HepG2 (cell line): Measurements from ENCODE around the gene CMC4. TPM values are rescaled to one million over a fixed set of nuclear protein-coding genes. Genes with fewer than 3 reads are reported as not detected.

Source experiments
- ATAC-seq: fragments of 200-7000 bp; cut with Tn5 transposase; 3 replicates; pipeline ENCODE4 v1.9.1; 2020; ENCODE audit warnings: mild to moderate bottlenecking, moderate library complexity
- BruUV-seq: library from RNA; stranded (reverse); fragments of 400-500 nt; replicated peaks from 2 replicates; lab custom pipeline; 2021; lab: Mats Ljungman, UMichigan
- CTCF ChIA-PET: fragments of 300-600 bp; formaldehyde crosslinking; extraction: SDS; loops from one replicate; lab custom pipeline; 2021; ENCODE audit warnings: low total read pairs, inconsistent platforms, low intra/inter-chr PET ratio; lab: Yijun Ruan, JAX
- POLR2A ChIA-PET: fragments of 350-600 bp; sonication (Branson Sonifier 250); formaldehyde crosslinking; loops from one replicate; lab custom pipeline; 2020; ENCODE audit warnings: antibody characterized with exemption, inconsistent platforms; lab: Yijun Ruan, JAX
- DNase-seq: peaks from one replicate; pipeline ENCODE4 v3.0.0-alpha.2; 2015; ENCODE audit warnings: low spot score
- FAIRE-seq: peaks from 3 replicates; lab custom pipeline; 2011; peaks lifted over from hg19 to GRCh38; lab: Jason Lieb, UNC
- H2AFZ ChIP-seq: one replicate; pipeline ENCODE4 v1.6.1; 2011; ENCODE audit warnings: low read length, inconsistent platforms
- H3K27ac ChIP-seq: fragments of 300-600 bp; 3 replicates; pipeline ENCODE4 v1.8.0; 2011; ENCODE audit warnings: mixed run types, mild to moderate bottlenecking, mixed read lengths, low read length, inconsistent platforms; ENCODE audit not compliant: insufficient read depth; ENCODE audit errors: extremely low read length
- H3K27me3 ChIP-seq, 2 experiments: fragments of 200-600 bp in 1 of 2; 2 replicates in 1 of 2; 3 replicates in 1 of 2; pipeline versions ENCODE4 v1.6.0 to v1.8.0; 2011; ENCODE audit warnings: low read length in 2 of 2, mild to moderate bottlenecking in 2 of 2, moderate library complexity in 2 of 2, inconsistent platforms in 1 of 2; ENCODE audit not compliant: insufficient read depth in 2 of 2, control insufficient read depth in 1 of 2
- H3K36me3 ChIP-seq, 2 experiments: fragments of 200-600 bp in 1 of 2; replicated peaks in 1 of 2; 2 replicates in 1 of 2; 3 replicates in 1 of 2; pipeline versions ENCODE4 v1.5.1 to v1.8.0; 2011; ENCODE audit warnings: low read length in 2 of 2, inconsistent platforms in 1 of 2; ENCODE audit not compliant: insufficient read depth in 2 of 2, control insufficient read depth in 1 of 2
- H3K4me1 ChIP-seq: 2 replicates; pipeline ENCODE4 v1.5.1; 2012; ENCODE audit warnings: low read length, inconsistent platforms; ENCODE audit not compliant: insufficient read depth
- H3K4me2 ChIP-seq: 2 replicates; pipeline ENCODE4 v1.6.0; 2011; ENCODE audit warnings: low read depth, low read length, inconsistent platforms
- H3K4me3 ChIP-seq, 3 experiments: fragments of 200-600 bp in 1 of 3; sonication (generic), shearing (Covaris generic) in 1 of 3; replicated peaks in 1 of 3; 2 replicates each; pipeline ENCODE4 v1.5.1; 2011 to 2016; ENCODE audit warnings: low read length in 3 of 3, inconsistent platforms in 2 of 3, low read depth in 2 of 3, mild to moderate bottlenecking in 2 of 3, control low read depth in 1 of 3, mixed read lengths in 1 of 3; ENCODE audit not compliant: insufficient read depth in 1 of 3
- H3K79me2 ChIP-seq: one replicate; pipeline ENCODE4 v1.6.1; 2011; ENCODE audit warnings: low read length, inconsistent platforms; ENCODE audit not compliant: insufficient read depth
- H3K9ac ChIP-seq: 2 replicates; pipeline ENCODE4 v1.6.0; 2011; ENCODE audit warnings: mild to moderate bottlenecking, low read depth, low read length, inconsistent platforms; ENCODE audit not compliant: insufficient read depth
- H3K9me3 ChIP-seq: 2 replicates; pipeline ENCODE4 v1.5.1; 2012; ENCODE audit warnings: mild to moderate bottlenecking, low read length
- H4K20me1 ChIP-seq: 2 replicates; pipeline ENCODE4 v1.6.0; 2011; ENCODE audit warnings: inconsistent platforms, mild to moderate bottlenecking, low read length, moderate library complexity; ENCODE audit not compliant: insufficient read depth
- DPF2 ChIP-seq: sonication (generic); formaldehyde crosslinking; IDR thresholded peaks from 2 replicates; pipeline ENCODE4 v1.4.0; 2020; ENCODE audit warnings: mild to moderate bottlenecking, low read depth, missing genetic modification reagents, borderline replicate concordance
- ELF3 ChIP-seq: IDR thresholded peaks from 2 replicates; pipeline ENCODE4 v1.6.1; 2016; ENCODE audit warnings: missing genetic modification reagents, missing compliant biosample characterization
- HMG20B ChIP-seq: conservative IDR thresholded peaks from 2 replicates; pipeline ENCODE4 v1.6.1; 2016; ENCODE audit warnings: missing genetic modification reagents, missing compliant biosample characterization
- KLF11 ChIP-seq: IDR thresholded peaks from 2 replicates; pipeline ENCODE4 v1.6.1; 2016; ENCODE audit warnings: missing compliant biosample characterization
- MXI1 ChIP-seq: IDR thresholded peaks from 3 replicates; pipeline ENCODE4 v1.6.1; 2012; ENCODE audit warnings: low read depth, low read length, inconsistent platforms, borderline replicate concordance
- NFATC3 ChIP-seq: sonication (generic); formaldehyde crosslinking; IDR thresholded peaks from 2 replicates; pipeline ENCODE4 v1.5.1; 2020; ENCODE audit warnings: mild to moderate bottlenecking, missing genetic modification reagents
- PLRG1 ChIP-seq: fragments of 450-650 bp; conservative IDR thresholded peaks from 2 replicates; pipeline ENCODE4 v1.6.1; 2016
- TBX3 ChIP-seq: fragments of 450-650 bp; IDR thresholded peaks from 2 replicates; pipeline ENCODE4 v1.6.1; 2017; ENCODE audit warnings: antibody characterized with exemption, mild to moderate bottlenecking, inconsistent platforms, borderline replicate concordance
- THYN1 ChIP-seq: sonication (generic); formaldehyde crosslinking; IDR thresholded peaks from 2 replicates; pipeline ENCODE4 v1.8.1; 2023; ENCODE audit warnings: low read depth, mild to moderate bottlenecking, moderate library complexity, missing genetic modification reagents, borderline replicate concordance
- ZBTB1 ChIP-seq: sonication (generic); formaldehyde crosslinking; IDR thresholded peaks from 2 replicates; pipeline ENCODE4 v1.4.0; 2020; ENCODE audit warnings: missing genetic modification reagents, borderline replicate concordance
- ZNF20 ChIP-seq: sonication (generic); formaldehyde crosslinking; IDR thresholded peaks from 2 replicates; pipeline ENCODE4 v1.4.0; 2020; ENCODE audit warnings: mild to moderate bottlenecking, moderate library complexity, missing genetic modification reagents
- ZNF460 ChIP-seq: sonication (generic); formaldehyde crosslinking; IDR thresholded peaks from 2 replicates; pipeline ENCODE4 v1.5.1; 2020; ENCODE audit warnings: missing genetic modification reagents, mild to moderate bottlenecking, borderline replicate concordance
- ZNF512B ChIP-seq: sonication (generic); formaldehyde crosslinking; IDR thresholded peaks from 2 replicates; pipeline ENCODE4 v1.5.1; 2020; ENCODE audit warnings: missing genetic modification reagents, mild to moderate bottlenecking, borderline replicate concordance
- ZNF737 ChIP-seq: sonication (generic); formaldehyde crosslinking; IDR thresholded peaks from 2 replicates; pipeline ENCODE4 v1.5.0; 2020; ENCODE audit warnings: missing genetic modification reagents, mild to moderate bottlenecking, borderline replicate concordance
- WGBS: methylation state at CpG from one replicate; pipeline ENCODE4 v1.1.6; 2017; ENCODE audit warnings: low lambda C conversion rate; 5-methylcytosine and 5-hydroxymethylcytosine counted together
- in situ Hi-C: cut with HindIII; loops from 2 replicates; pipeline ENCODE4 v1.10.0; 2017; ENCODE audit warnings: low pct_unique_long_range_greater_than_20kb; ENCODE audit not compliant: extremely low pct_ligation_motif_present
- intact Hi-C: fragments of 100-400 bp; cut with micrococcal nuclease; formaldehyde crosslinking; loops from one replicate; pipeline ENCODE4 v1.10.0; 2022; ENCODE audit not compliant: unreplicated experiment
- polyA plus RNA-seq, 8 experiments: library from polyadenylated mRNA; depleted of rRNA in 3 of 8; stranded (reverse) in 7 of 8; unstranded in 1 of 8; fragments of >200 nt; fragmentation: Illumina TruSeq in 4 of 8; extraction: Trizol in 4 of 8; gene quantifications; 2 replicates each; pipeline versions ENCODE4 v1.2.1 to v1.2.3, GENCODE V29; 2011 to 2016; ENCODE audit warnings: low read depth in 4 of 8, missing spikeins in 1 of 8, mixed read lengths in 1 of 8; ENCODE audit not compliant: insufficient read depth in 1 of 8
- total RNA-seq, 5 experiments: library from RNA; depleted of rRNA; stranded (reverse); fragments of >200 nt; fragmentation: Illumina TruSeq; extraction: Trizol; gene quantifications; 2 replicates each; pipeline ENCODE4 v1.2.3, GENCODE V29; 2016; ENCODE audit warnings: low read depth in 1 of 5
- TF ChIP-seq, protein P1 (sequence below): sonication (generic); formaldehyde crosslinking; IDR thresholded peaks from 2 replicates; pipeline ENCODE4 v1.5.0; 2020; ENCODE audit warnings: missing genetic modification reagents
- TF ChIP-seq, protein P2 (sequence below): sonication (generic); formaldehyde crosslinking; conservative IDR thresholded peaks from 2 replicates; pipeline ENCODE4 v1.8.0; 2022; ENCODE audit warnings: mild to moderate bottlenecking, moderate library complexity, missing genetic modification reagents

The CMC4 gene
- total and polyA plus RNA-seq, 2 of the 13 experiments (the other 11 are each of a cell fraction or from before 2014, with no cell fraction given) = 5.6 to 11.5 TPM

DNA sequence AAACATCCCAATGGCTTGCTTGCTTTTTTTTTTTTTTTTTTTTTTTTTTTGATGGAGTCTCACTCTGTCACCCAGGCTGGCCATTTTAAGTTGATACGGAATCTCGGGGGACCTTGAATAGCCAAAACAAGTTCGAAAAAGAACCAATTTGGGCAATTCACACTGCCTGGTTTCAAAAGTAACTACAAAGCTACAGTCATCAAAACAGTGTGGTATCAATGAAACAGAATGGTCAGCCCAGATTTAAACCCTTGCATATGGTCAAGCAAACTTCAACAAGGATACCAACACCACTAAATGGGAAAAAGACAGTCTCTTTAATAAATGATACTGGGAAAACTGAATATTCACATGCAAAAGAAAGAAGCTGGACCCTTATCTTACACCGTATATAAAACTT is 42.2 kb upstream of the CMC4 start:
- no peaks in the 10 kb centered on the region for H3K27me3 ChIP-seq
- H2AFZ ChIP-seq = no peak overlapping the region
- ATAC-seq (no peak), DNase-seq (no peak), FAIRE-seq (no peak)
- no peak overlapping the region for H3K27ac ChIP-seq
- H3K9ac ChIP-seq = no peak overlapping the region
- H3K4me1 ChIP-seq = peaks cover 7% of the 10 kb centered on the region; the same call in 1 of the 2 replicates
- BruUV-seq = no TSS peak
- in situ Hi-C loops (no loop called here), intact Hi-C loops (no loop called here)
- ChIA-PET CTCF (no interaction called here), POLR2A (interaction anchor here (0.7 kb wide), 1 partner anchor 1226 kb away, joined by 4 read pairs; no protein-coding TSS in a partner anchor)
- no peaks in the 10 kb centered on the region for H3K9me3 ChIP-seq
- H3K4me3 ChIP-seq = no peak overlapping the region
- H4K20me1 ChIP-seq = no peaks in the 10 kb centered on the region
- H3K79me2 ChIP-seq = no peaks in the 10 kb centered on the region
- H3K4me2 ChIP-seq = no peak overlapping the region
- no peak for TF ChIP-seq THYN1
- TF ChIP-seq, protein P1, sequence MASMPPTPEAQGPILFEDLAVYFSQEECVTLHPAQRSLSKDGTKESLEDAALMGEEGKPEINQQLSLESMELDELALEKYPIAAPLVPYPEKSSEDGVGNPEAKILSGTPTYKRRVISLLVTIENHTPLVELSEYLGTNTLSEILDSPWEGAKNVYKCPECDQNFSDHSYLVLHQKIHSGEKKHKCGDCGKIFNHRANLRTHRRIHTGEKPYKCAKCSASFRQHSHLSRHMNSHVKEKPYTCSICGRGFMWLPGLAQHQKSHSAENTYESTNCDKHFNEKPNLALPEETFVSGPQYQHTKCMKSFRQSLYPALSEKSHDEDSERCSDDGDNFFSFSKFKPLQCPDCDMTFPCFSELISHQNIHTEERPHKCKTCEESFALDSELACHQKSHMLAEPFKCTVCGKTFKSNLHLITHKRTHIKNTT (CRISPR knock-in tag) = no peak
- no peak for TF ChIP-seq ELF3 (CRISPR knock-in tag)
- TF ChIP-seq DPF2 (CRISPR knock-in tag) = no peak
- TF ChIP-seq ZNF512B (CRISPR knock-in tag) = no peak
- TF ChIP-seq, protein P2, sequence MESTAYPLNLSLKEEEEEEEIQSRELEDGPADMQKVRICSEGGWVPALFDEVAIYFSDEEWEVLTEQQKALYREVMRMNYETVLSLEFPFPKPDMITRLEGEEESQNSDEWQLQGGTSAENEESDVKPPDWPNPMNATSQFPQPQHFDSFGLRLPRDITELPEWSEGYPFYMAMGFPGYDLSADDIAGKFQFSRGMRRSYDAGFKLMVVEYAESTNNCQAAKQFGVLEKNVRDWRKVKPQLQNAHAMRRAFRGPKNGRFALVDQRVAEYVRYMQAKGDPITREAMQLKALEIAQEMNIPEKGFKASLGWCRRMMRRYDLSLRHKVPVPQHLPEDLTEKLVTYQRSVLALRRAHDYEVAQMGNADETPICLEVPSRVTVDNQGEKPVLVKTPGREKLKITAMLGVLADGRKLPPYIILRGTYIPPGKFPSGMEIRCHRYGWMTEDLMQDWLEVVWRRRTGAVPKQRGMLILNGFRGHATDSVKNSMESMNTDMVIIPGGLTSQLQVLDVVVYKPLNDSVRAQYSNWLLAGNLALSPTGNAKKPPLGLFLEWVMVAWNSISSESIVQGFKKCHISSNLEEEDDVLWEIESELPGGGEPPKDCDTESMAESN (CRISPR knock-in tag) = no peak
- TF ChIP-seq ZNF460 = no peak
- no peak for TF ChIP-seq KLF11 (CRISPR knock-in tag)
- no peak for TF ChIP-seq ZNF737
- no peak for TF ChIP-seq ZNF20 (CRISPR knock-in tag)
- TF ChIP-seq MXI1 = no peak
- TF ChIP-seq NFATC3 (CRISPR knock-in tag) = no peak
- TF ChIP-seq HMG20B (CRISPR knock-in tag) = no peak
- TF ChIP-seq PLRG1 = no peak
- TF ChIP-seq TBX3 = no peak
- TF ChIP-seq ZBTB1 = no peak
- peaks cover 1 to 3% of the 10 kb centered on the region in 2 experiments; a peak in 3 of 5 replicates for H3K36me3 ChIP-seq
- WGBS = 98% methylated on average over 4 of the region's 4 CpGs
